ENCODE measurements around the gene DIABLO.

DNA sequence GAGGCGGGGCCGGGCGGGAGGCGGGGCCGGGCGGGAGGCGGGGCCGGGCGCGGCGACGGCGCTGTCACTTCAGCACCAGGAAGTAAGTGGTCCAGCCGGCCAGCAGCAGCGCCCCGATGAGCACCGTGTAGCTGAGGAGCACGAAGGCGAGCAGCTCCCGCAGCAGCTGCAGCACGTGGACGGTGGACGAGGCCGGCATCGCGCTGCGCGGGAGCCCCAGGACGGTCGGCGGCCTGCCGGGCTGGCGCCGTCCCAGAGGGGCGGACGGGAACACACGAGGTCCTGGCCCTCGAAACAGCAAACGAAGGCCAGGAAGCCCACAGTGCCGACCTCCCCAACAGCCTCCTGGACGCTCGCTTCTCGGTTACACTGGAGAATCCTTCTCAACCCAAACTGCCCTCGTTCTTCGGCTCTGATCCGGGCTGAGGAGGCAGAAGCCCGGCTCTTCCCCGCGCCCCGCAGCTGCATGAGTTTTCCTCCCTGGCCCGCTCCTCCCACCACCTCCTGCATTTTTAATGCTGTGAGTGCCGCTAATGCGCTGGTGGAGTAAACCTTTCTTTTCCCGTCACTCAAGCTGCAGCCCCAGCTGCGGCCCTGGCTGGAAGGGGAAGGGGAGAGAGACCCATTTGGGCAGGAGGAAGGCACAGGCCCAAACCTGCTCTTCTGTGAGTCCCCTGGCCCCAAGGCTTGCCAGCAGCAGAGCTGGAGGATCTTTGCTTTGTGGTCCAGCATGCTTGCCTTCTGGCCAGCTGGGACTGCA is 694 bp upstream of the DIABLO start:
- TF ChIP-seq, protein P1, sequence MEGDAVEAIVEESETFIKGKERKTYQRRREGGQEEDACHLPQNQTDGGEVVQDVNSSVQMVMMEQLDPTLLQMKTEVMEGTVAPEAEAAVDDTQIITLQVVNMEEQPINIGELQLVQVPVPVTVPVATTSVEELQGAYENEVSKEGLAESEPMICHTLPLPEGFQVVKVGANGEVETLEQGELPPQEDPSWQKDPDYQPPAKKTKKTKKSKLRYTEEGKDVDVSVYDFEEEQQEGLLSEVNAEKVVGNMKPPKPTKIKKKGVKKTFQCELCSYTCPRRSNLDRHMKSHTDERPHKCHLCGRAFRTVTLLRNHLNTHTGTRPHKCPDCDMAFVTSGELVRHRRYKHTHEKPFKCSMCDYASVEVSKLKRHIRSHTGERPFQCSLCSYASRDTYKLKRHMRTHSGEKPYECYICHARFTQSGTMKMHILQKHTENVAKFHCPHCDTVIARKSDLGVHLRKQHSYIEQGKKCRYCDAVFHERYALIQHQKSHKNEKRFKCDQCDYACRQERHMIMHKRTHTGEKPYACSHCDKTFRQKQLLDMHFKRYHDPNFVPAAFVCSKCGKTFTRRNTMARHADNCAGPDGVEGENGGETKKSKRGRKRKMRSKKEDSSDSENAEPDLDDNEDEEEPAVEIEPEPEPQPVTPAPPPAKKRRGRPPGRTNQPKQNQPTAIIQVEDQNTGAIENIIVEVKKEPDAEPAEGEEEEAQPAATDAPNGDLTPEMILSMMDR (IDR thresholded peaks at IDR 0.05; ENCODE audit: insufficient read depth, low read depth, low read length): no peak
- TF ChIP-seq EZH2 (IDR thresholded peaks at IDR 0.05; ENCODE audit: insufficient read depth, low read length): no peak

All from astrocyte (in vitro differentiated cells and primary cell).